Stimulated activated CD8-positive, alpha-beta memory T cell treated with anti-CD3 and anti-CD28 coated beads, Interleukin-15, amount 100 ng/mL, for 1 hour (primary cell): Measurements from ENCODE around the gene DACT2.

Experiments
- DNase-seq: peaks from one replicate; pipeline ENCODE4 v3.0.0-alpha.2; 2020; ENCODE audit warnings: low read depth

DACT2 gene

GRCh38 chr6:168265827-168266815 is 53.5 kb downstream of the DACT2 start:
- no peak for DNase-seq

- DNase-seq, result no peak
Measured at GRCh38 chr6:168265394-168265793, 54.2 kb downstream of the DACT2 start.

- DNase-seq, result no peak
Measured at GRCh38 chr6:168264593-168265335, 54.8 kb downstream of the DACT2 start.

DNA sequence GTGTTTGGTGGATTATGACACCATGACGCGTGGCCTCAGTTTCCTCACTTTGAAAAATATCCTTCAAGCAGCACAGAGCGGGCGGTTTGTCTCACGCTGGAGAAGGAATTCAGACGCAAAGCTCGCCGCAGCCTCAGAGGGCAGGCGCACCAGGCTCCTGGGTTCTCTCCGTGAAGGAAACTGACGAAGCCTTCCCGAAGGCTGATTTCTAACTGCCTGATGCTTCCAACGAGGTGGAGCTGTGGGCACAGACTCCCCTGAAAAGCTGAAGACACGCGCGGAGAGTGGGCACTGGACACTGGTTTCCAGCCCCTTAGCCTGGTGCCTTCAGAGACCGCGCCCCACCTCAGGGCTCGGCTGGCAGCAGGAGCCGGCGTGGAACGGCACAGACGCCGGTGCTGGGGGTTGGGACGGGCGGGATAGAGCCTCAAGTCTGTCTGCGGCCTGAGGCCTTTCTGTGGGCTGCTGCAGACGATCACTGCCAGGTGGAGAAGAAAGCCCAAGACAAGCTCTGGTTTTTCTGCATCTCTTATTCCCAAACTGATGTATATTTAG is 56.1 kb downstream of the DACT2 start:
- no peak for DNase-seq

- DNase-seq, result no peak
Measured at GRCh38 chr6:168261234-168261633, 58.3 kb downstream of the DACT2 start.

- DNase-seq, result no peak
Measured at GRCh38 chr6:168260420-168260987, 59.1 kb downstream of the DACT2 start.

GRCh38 chr6:168258795-168259194 is 60.8 kb downstream of the DACT2 start:
- DNase-seq, result no peak

DNA sequence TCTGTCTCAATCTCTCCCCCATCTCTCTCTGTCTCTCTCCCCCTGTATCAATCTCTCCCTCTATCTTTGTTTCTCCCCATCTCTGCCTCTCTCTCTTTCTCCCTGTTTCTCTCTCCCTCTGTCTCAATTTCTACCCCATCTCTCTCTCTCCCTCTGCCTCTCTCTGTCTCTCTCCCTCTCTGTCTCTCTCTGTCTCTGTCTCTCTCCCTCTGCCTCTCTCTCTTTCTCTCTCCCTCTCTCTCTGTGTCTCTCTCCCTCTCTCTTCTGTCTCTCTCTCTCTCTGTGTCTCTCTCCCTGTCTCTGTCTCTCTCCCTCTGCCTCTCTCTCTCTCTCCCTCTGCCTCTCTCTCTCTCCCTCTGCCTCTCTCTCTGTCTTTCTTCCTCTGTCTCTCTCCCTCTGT is 62.6 kb downstream of the DACT2 start:
- no peak for DNase-seq
